ENCODE results near the gene ST8SIA5. TPM values are rescaled to one million over a fixed set of nuclear protein-coding genes. Genes with fewer than 3 reads are reported as not detected.

Gene ST8SIA5
- total and polyA plus RNA-seq, 2 experiments from 2014 or later, result 3.3 to 4.8 TPM

DNA sequence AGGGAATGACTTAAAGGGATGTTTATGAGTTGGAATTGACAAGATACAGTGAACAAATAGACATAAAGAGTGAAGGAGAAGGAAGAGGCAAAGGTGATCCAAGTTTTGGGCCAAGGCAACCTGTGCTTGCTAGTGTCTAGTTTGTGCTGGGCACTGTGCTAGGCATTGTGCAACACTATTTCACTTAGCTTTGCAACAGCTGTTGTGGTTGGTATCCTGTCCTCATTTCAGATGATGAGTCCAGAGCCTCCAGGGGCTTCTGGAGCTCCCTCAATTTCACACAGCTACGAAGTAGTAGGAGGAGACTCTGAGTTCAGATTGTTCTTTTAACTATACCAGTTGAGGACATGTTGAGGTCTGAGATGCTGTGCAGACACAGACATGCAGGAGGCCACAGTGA, 81.7 kb downstream of the ST8SIA5 start (continued):
- TF ChIP-seq, protein P1, sequence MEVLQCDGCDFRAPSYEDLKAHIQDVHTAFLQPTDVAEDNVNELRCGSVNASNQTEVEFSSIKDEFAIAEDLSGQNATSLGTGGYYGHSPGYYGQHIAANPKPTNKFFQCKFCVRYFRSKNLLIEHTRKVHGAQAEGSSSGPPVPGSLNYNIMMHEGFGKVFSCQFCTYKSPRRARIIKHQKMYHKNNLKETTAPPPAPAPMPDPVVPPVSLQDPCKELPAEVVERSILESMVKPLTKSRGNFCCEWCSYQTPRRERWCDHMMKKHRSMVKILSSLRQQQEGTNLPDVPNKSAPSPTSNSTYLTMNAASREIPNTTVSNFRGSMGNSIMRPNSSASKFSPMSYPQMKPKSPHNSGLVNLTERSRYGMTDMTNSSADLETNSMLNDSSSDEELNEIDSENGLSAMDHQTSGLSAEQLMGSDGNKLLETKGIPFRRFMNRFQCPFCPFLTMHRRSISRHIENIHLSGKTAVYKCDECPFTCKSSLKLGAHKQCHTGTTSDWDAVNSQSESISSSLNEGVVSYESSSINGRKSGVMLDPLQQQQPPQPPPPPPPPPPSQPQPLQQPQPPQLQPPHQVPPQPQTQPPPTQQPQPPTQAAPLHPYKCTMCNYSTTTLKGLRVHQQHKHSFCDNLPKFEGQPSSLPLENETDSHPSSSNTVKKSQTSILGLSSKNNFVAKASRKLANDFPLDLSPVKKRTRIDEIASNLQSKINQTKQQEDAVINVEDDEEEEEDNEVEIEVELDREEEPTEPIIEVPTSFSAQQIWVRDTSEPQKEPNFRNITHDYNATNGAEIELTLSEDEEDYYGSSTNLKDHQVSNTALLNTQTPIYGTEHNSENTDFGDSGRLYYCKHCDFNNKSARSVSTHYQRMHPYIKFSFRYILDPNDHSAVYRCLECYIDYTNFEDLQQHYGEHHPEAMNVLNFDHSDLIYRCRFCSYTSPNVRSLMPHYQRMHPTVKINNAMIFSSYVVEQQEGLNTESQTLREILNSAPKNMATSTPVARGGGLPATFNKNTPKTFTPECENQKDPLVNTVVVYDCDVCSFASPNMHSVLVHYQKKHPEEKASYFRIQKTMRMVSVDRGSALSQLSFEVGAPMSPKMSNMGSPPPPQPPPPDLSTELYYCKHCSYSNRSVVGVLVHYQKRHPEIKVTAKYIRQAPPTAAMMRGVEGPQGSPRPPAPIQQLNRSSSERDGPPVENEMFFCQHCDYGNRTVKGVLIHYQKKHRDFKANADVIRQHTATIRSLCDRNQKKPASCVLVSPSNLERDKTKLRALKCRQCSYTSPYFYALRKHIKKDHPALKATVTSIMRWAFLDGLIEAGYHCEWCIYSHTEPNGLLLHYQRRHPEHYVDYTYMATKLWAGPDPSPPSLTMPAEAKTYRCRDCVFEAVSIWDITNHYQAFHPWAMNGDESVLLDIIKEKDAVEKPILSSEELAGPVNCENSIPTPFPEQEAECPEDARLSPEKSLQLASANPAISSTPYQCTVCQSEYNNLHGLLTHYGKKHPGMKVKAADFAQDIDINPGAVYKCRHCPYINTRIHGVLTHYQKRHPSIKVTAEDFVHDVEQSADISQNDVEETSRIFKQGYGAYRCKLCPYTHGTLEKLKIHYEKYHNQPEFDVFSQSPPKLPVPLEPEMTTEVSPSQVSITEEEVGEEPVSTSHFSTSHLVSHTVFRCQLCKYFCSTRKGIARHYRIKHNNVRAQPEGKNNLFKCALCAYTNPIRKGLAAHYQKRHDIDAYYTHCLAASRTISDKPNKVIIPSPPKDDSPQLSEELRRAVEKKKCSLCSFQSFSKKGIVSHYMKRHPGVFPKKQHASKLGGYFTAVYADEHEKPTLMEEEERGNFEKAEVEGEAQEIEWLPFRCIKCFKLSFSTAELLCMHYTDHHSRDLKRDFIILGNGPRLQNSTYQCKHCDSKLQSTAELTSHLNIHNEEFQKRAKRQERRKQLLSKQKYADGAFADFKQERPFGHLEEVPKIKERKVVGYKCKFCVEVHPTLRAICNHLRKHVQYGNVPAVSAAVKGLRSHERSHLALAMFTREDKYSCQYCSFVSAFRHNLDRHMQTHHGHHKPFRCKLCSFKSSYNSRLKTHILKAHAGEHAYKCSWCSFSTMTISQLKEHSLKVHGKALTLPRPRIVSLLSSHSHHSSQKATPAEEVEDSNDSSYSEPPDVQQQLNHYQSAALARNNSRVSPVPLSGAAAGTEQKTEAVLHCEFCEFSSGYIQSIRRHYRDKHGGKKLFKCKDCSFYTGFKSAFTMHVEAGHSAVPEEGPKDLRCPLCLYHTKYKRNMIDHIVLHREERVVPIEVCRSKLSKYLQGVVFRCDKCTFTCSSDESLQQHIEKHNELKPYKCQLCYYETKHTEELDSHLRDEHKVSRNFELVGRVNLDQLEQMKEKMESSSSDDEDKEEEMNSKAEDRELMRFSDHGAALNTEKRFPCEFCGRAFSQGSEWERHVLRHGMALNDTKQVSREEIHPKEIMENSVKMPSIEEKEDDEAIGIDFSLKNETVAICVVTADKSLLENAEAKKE (CRISPR knock-in tag; IDR thresholded peaks at IDR 0.05), result no peak
- TF ChIP-seq POLR2AphosphoS5 (IDR thresholded peaks at IDR 0.05; ENCODE audit: low read depth) (no peak), STAT1 (IDR thresholded peaks at IDR 0.05; ENCODE audit: unreplicated experiment) (no peak), ZNF114 (CRISPR knock-in tag; IDR thresholded peaks at IDR 0.05) (no peak), EZH2phosphoT487 (IDR thresholded peaks at IDR 0.05; ENCODE audit: unreplicated experiment) (no peak), CREB1 (CRISPR knock-in tag; IDR thresholded peaks at IDR 0.05; ENCODE audit: low read depth) (no peak)
- TF ChIP-seq, protein P2, sequence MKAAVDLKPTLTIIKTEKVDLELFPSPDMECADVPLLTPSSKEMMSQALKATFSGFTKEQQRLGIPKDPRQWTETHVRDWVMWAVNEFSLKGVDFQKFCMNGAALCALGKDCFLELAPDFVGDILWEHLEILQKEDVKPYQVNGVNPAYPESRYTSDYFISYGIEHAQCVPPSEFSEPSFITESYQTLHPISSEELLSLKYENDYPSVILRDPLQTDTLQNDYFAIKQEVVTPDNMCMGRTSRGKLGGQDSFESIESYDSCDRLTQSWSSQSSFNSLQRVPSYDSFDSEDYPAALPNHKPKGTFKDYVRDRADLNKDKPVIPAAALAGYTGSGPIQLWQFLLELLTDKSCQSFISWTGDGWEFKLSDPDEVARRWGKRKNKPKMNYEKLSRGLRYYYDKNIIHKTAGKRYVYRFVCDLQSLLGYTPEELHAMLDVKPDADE (IDR thresholded peaks at IDR 0.05), result no peak

DNA sequence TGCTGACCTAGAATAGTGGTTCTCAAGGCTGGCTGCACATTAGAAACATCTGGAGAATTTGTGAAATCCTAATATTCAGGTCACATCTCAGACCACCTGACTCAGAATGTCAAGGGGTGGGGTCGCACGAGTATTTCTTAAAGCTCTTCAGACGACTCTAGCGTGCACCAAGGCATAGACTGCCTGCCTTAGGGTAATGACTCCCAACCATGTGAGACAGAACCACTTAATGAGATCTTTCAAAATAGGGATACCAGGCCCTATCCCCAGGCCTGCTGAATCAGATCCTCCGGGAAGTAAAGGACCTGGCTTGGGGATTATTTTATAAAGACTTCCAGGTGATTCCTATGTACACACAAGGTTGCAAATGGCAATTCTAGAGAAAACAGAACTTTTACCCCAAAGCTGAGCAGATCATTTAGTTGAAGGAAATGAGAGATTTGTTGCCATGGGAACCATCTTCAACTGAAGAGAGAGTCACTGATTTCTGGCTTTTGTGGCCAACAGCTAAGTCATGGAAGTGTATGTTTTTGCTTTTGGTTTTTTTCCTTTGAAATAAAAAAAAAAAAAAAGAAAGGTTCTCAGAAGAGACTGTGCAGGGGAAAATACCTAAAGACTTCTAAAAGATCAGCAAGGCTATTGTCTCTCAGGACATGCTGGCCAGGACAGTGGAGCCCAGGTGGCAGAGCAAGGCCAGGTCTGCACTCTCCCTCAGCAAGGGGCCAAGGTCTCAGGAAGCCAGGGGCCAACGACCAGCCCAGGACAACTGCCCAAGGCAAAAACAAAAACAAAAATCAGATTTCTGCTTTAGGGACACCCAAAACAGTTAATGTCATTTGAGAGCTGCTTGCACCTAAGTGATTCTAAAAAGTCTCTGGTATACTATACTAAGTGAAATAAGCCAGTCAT, 84.5 kb downstream of the ST8SIA5 start:
- no peak overlapping the region for H2AFZ ChIP-seq
- Mint-ChIP-seq H3K27me3 (ENCODE audit: insufficient read depth, low read depth, poor library complexity) (peaks cover 2% of the 10 kb centered on the region), H3K27ac (no peak overlapping the region; the same call in 1 of the 2 replicates), H3K4me3 (no peak overlapping the region), H3K9me3 (no peaks in the 10 kb centered on the region), H3K4me1 (peaks cover 29% of the 10 kb centered on the region), H3K36me3 (ENCODE audit: low read depth) (no peaks in the 10 kb centered on the region)
- no peaks in the 10 kb centered on the region for H3K79me2 ChIP-seq (replicated peaks; ENCODE audit: insufficient read depth)
- H3K4me2 ChIP-seq, result no peak overlapping the region
- peaks cover 18% of the 10 kb centered on the region for H3K4me1 ChIP-seq (ENCODE audit: insufficient read depth)
- no peaks in the 10 kb centered on the region for H3K27me3 ChIP-seq (ENCODE audit: insufficient read depth)
- TF ChIP-seq, protein P2 (IDR thresholded peaks at IDR 0.05), result no peak
- TF ChIP-seq, protein P3, sequence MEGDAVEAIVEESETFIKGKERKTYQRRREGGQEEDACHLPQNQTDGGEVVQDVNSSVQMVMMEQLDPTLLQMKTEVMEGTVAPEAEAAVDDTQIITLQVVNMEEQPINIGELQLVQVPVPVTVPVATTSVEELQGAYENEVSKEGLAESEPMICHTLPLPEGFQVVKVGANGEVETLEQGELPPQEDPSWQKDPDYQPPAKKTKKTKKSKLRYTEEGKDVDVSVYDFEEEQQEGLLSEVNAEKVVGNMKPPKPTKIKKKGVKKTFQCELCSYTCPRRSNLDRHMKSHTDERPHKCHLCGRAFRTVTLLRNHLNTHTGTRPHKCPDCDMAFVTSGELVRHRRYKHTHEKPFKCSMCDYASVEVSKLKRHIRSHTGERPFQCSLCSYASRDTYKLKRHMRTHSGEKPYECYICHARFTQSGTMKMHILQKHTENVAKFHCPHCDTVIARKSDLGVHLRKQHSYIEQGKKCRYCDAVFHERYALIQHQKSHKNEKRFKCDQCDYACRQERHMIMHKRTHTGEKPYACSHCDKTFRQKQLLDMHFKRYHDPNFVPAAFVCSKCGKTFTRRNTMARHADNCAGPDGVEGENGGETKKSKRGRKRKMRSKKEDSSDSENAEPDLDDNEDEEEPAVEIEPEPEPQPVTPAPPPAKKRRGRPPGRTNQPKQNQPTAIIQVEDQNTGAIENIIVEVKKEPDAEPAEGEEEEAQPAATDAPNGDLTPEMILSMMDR (conservative IDR thresholded peaks at IDR 0.05; ENCODE audit: low read depth in 2 of 2), result no peak
- no peaks in the 10 kb centered on the region for H3K36me3 ChIP-seq (ENCODE audit: insufficient read depth)
- no peaks in the 10 kb centered on the region for H3F3A ChIP-seq (replicated peaks; ENCODE audit: low read depth)
- H4K20me1 ChIP-seq (replicated peaks; ENCODE audit: insufficient read depth), result no peaks in the 10 kb centered on the region
- H3K27ac ChIP-seq (ENCODE audit: low read depth), result no peak overlapping the region
- DNase-seq (ENCODE audit: low spot score) (peak; percentile 35), ATAC-seq (no peak)
- H3K4me3 ChIP-seq, result no peak overlapping the region
- H3K9me2 ChIP-seq (ENCODE audit: insufficient read depth), result no peaks in the 10 kb centered on the region
